OCI-LY3 (cell line): ENCODE measurements around the gene SOWAHD.
A peak's percentile ranks its signal among the peaks of the same experiment; 100 is the strongest.

Source experiments
- CTCF ChIP-seq: fragments of 200-600, 300-600 bp; sonication (generic); IDR thresholded peaks from 2 replicates; pipeline ENCODE4 v1.5.1; 2014; ENCODE audit warnings: antibody characterized with exemption, low read length, low read depth
- EZH2phosphoT487 ChIP-seq: fragments of 200-600 bp; shearing (Covaris generic); IDR thresholded peaks from 2 replicates; pipeline ENCODE4 v1.6.1; 2018; ENCODE audit warnings: antibody characterized with exemption, mixed run types, low read depth

- TF ChIP-seq CTCF (peak; percentile 57), EZH2phosphoT487 (no peak)
Observed at GRCh38 chrX:119728487-119728886, 29.9 kb upstream of the SOWAHD start.
